HG02571 (cell line): ENCODE results near the gene PHLPP1.

Source experiments
- ATAC-seq: cut with Tn5 transposase; IDR thresholded peaks from one replicate; pipeline ENCODE4 v1.9.1; 2021; ENCODE audit warnings: mild to moderate bottlenecking, moderate library complexity; ENCODE audit not compliant: unreplicated experiment

Gene PHLPP1

GRCh38 chr18:62975785-62976184, 260.4 kb downstream of the PHLPP1 start:
- no peak for ATAC-seq

GRCh38 chr18:62976227-62976626, 260.9 kb downstream of the PHLPP1 start:
- ATAC-seq, result no peak

DNA sequence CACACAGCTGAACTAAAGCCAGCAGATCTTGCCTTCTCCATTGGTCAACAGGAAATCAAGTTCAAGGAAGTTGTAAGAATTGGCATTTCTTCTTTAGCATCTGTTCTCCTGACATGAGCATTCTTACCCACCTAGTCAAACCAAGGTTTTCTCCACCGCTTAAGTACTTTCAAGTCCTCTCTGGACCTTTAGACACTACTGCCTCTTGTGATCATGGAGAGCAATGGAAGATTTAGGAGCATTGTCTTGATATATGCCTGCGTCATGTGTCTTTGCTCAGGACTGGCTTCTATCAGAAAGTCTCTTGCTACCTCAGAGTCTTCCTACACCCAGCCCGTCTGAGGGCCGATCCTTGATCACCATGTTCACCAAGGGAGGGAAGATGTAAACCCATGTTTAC, 262.2 kb downstream of the PHLPP1 start:
- no peak for ATAC-seq

DNA sequence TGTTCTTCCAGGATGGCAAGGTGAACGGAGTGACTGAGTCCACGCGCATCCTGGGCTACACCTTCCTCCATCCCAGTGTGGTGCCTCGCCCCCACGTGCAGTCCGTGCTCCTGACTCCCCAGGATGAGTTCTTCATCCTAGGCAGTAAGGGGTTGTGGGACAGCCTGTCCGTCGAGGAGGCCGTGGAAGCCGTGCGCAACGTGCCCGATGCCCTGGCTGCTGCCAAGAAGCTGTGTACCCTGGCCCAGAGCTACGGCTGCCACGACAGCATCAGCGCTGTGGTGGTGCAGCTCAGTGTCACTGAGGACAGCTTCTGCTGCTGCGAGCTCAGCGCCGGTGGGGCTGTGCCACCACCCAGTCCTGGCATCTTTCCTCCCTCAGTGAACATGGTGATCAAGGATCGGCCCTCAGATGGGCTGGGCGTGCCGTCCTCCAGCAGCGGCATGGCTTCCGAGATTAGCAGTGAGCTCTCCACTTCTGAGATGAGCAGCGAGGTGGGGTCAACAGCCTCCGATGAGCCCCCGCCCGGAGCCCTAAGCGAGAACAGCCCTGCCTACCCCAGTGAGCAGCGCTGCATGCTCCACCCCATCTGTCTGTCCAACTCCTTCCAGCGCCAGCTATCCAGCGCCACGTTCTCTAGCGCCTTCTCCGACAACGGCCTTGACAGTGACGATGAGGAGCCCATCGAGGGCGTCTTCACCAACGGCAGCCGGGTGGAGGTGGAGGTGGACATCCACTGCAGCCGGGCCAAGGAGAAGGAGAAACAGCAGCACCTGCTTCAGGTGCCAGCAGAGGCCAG, 263.1 kb downstream of the PHLPP1 start:
- no peak for ATAC-seq

- no peak for ATAC-seq
Observed at GRCh38 chr18:62979176-62979575, 263.8 kb downstream of the PHLPP1 start.

GRCh38 chr18:62979900-62980299, 264.6 kb downstream of the PHLPP1 start:
- no peak for ATAC-seq

DNA sequence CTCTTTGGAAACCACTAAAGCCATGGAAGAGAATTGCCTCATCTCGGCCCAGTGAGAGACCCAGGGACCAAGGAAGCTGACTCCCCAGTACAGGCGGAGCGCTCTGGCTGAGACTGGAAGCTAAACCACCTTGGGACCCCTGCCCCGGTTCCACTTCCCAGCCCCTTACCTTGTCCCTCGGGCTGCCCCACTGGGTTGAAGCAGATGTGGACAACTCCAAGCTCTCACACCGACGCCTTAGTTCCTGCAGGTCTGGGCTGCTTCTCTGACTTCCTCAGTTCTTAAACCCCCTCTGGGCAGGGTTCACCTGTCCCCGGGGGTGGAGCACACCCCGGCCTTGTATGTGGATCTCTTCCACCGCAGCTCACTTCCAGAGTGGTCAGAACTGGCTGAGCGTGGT, 266.2 kb downstream of the PHLPP1 start:
- ATAC-seq, result no peak

DNA sequence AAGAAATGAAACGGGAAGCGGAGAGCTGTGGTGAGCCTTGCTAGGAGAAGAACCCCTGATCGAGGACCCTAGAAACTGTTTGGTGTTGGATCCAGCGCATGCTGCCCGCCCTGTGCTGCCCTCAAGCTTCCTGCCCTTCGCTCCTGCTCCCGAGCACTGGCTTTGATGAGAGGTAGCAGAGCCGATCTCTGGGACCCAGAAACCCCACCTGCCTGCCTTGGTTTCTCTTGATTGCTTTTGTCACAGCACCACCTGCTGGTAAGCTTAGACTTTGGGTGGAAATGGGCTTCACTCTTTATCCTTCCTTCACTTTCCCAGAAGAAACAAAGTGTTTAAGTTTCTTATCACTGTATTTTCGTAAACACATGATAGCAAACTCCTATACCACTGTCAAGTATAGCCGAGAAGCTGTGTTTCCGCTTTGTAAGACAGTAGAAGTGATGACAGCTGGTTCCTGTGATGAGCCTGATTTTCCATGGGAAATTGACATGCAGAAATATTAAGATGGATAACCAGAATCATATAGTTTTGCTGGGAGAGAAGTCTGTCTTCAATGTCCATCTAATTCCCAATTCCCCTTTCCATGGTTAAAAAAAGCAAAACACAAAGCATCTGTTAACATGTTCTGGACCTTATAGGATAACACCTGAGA, 267.4 kb downstream of the PHLPP1 start:
- ATAC-seq, result no peak

- no peak for ATAC-seq
Observed at GRCh38 chr18:62984656-62985315, 269.4 kb downstream of the PHLPP1 start.

GRCh38 chr18:62986490-62986889, 271.1 kb downstream of the PHLPP1 start:
- ATAC-seq, result no peak

GRCh38 chr18:62987055-62987830, 271.9 kb downstream of the PHLPP1 start:
- ATAC-seq, result no peak

- no peak for ATAC-seq
Observed at GRCh38 chr18:62987859-62988258, 272.5 kb downstream of the PHLPP1 start.

DNA sequence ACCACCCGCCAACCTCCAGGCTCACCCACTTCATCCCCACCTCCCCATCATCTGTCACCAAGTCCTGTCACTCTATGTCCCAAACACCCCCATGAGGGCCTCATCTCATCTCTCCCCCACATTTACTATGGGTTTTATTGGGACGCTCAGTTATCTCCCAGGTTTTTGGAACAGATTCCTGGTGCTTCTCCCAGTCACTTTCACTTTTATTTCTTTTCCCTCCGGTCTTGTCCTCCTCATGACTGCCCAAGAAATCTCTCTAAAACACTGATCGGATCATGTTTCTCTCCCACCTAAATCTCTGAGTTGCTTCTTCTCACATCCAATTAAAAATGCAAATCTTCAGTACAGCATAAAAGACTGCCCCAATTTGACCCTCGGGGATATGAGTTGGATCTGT, 273.1 kb downstream of the PHLPP1 start:
- ATAC-seq, result no peak

GRCh38 chr18:62989195-62989594, 273.9 kb downstream of the PHLPP1 start:
- ATAC-seq, result no peak

DNA sequence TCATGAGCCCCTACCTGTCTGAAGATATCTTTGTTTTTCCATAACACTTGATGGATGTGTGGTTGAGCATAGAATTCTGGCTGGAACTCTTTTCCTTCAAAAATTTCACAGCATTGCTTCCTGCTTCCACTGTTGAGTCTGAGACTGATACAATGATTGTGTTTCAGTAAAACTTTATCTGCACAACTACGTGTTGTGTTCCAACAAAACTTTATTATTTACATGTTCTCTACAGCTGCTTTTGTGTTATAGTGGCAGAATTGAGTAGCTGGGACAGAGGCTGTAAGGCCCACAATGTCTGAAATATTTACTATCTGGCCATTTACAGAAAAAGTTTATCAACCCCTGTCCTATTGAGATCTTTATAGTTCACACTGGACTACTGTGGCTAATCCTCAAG, 275.3 kb downstream of the PHLPP1 start:
- no peak for ATAC-seq

DNA sequence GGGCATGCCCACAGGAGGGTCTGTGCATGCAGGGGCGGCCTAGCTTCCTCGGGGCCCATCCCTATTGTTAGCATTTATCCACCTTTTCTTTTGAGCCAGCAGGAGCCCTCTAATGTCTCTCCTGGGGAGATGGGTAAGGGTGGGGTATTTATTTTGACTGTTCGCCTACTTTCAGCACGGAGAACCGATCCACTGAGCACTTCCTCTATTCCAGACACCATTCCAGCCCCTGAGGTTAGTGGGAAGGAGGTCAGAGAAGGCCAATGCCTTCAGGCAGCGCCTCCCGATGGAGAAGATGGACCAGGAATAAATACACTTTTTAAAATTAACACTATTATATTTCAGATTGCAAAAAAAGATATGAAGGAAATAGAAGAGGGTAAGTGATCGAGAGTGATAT, 276.0 kb downstream of the PHLPP1 start:
- ATAC-seq, result no peak

GRCh38 chr18:62991959-62992358, 276.6 kb downstream of the PHLPP1 start:
- no peak for ATAC-seq

GRCh38 chr18:62992877-62993365, 277.6 kb downstream of the PHLPP1 start:
- ATAC-seq, result no peak

GRCh38 chr18:62996566-62996965, 281.2 kb downstream of the PHLPP1 start:
- ATAC-seq, result no peak

- ATAC-seq, result no peak
Observed at GRCh38 chr18:62997076-62997475, 281.7 kb downstream of the PHLPP1 start.

DNA sequence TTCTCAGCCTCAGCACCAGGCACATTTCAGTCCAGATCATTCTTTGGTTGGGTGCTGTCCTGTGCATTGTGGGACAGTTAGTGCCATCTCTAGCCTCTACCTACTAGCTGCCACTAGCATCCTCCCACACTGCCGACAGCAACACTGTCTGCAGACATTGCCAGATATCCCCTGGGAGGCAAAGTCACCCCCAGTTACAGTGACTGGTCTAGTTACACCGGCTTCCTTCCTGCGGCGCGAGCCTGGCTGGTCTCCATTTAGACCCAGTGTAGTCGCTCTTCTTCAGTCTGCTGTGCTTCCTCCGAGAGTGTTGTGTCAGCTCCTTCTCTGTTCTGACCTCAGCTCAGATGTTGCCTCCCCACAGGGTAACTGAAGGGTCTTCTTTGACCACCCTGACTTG, 283.1 kb downstream of the PHLPP1 start:
- no peak for ATAC-seq
